ENCODE data around the gene CAVIN3. TPM values are rescaled to one million over a fixed set of nuclear protein-coding genes. Genes with fewer than 3 reads are reported as not detected.

CAVIN3 gene
- total and polyA plus RNA-seq, 2 of the 8 experiments (the other 6 are each of a cell fraction or from before 2014, with no cell fraction given): 17.7 to 26.4 TPM

DNA sequence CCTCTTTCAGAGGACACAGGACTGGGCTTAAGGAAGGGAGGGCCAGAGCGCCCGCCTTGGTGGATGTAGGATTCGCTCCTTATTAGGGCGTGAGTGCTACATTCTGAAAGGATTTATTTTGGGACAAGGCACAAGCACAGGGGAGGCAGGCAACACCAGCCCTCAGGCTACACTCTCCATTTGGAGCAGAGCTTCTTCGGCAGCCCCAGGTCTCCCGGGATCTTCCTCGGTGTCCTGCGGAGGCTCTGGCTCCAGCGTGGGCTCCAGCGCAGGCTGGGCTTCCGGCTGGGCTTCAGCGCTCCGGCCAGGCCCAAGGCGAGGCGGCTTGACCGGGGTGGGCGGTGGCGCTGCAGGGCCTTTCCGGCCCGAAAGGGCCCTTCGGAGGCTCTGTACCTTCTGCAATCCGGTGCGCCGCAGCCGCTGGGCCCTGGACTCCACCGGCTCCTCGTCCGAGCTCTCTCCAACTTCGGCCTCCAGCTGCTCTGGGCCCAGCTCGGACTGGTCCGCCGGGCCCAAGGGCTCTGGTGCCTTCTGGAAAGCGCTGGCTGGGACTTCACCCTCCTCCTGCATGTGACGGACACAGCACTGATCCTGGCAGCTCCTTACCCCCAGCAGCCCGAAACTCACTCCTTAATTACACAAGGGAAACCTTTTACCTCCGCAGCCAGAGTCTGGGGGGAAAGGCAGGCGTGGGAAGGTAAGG is 1.1 kb downstream of the CAVIN3 start (continued):
- TF ChIP-seq CTBP2 (IDR thresholded peaks at IDR 0.05; ENCODE audit: borderline replicate concordance, insufficient read depth, insufficient read length, low read length) (no peak), POLR2AphosphoS5 (IDR thresholded peaks at IDR 0.05; ENCODE audit: low read depth, low read length) (0 out of 2 replicates have a peak, but pooled peaks have one; percentile 14)

Measured in H1 (cell line).